H9 (cell line): Measurements from ENCODE around the gene PERCC1. TPM values are rescaled to one million over a fixed set of nuclear protein-coding genes. Genes with fewer than 3 reads are reported as not detected.

Experiments used
- DNase-seq: peaks from one replicate; pipeline ENCODE4 v3.0.0-alpha.2; 2017
- H2AFZ ChIP-seq: one replicate; pipeline ENCODE4 v1.6.1; 2013; ENCODE audit warnings: mild to moderate bottlenecking, low read length, control low read depth, moderate library complexity
- H2AK5ac ChIP-seq: 2 replicates; pipeline ENCODE4 v1.6.1; 2013; ENCODE audit warnings: low read length, control low read depth, mixed read lengths; ENCODE audit not compliant: insufficient read length
- H2BK120ac ChIP-seq: one replicate; pipeline ENCODE4 v1.6.1; 2013; ENCODE audit warnings: low read depth, mild to moderate bottlenecking, low read length, control low read depth, inconsistent platforms; ENCODE audit not compliant: poor library complexity, severe bottlenecking
- H2BK12ac ChIP-seq: 2 replicates; pipeline ENCODE4 v1.6.1; 2013; ENCODE audit warnings: low read length, control low read depth, mixed read lengths, low read depth; ENCODE audit not compliant: insufficient read length
- H2BK15ac ChIP-seq: 2 replicates; pipeline ENCODE4 v1.6.1; 2013; ENCODE audit warnings: low read depth, low read length, control low read depth
- H2BK20ac ChIP-seq: one replicate; pipeline ENCODE4 v1.6.1; 2013; ENCODE audit warnings: low read depth, mild to moderate bottlenecking, low read length, control low read depth, inconsistent platforms; ENCODE audit not compliant: poor library complexity, severe bottlenecking
- H2BK5ac ChIP-seq: 2 replicates; pipeline ENCODE4 v1.6.1; 2013; ENCODE audit warnings: low read length, control low read depth, mixed read lengths; ENCODE audit not compliant: insufficient read length
- H3K14ac ChIP-seq: 2 replicates; pipeline ENCODE4 v1.6.1; 2013; ENCODE audit warnings: low read length, control low read depth; ENCODE audit not compliant: insufficient read depth
- H3K18ac ChIP-seq: 2 replicates; pipeline ENCODE4 v1.6.1; 2013; ENCODE audit warnings: low read depth, mild to moderate bottlenecking, mixed read lengths, low read length, control low read depth; ENCODE audit not compliant: insufficient read length
- H3K23ac ChIP-seq: 2 replicates; pipeline ENCODE4 v1.6.1; 2013; ENCODE audit warnings: low read length, control low read depth, mixed read lengths, low read depth; ENCODE audit not compliant: insufficient read length
- H3K23me2 ChIP-seq: 2 replicates; pipeline ENCODE4 v1.6.1; 2013; ENCODE audit warnings: low read depth, mild to moderate bottlenecking, mixed read lengths, low read length, control low read depth; ENCODE audit not compliant: insufficient read length, poor library complexity, severe bottlenecking
- H3K27ac ChIP-seq: 2 replicates; pipeline ENCODE4 v1.5.1; 2013; ENCODE audit warnings: low read length, control low read depth, mixed read lengths, low read depth; ENCODE audit not compliant: insufficient read length
- H3K27me3 ChIP-seq: 2 replicates; pipeline ENCODE4 v1.6.1; 2013; ENCODE audit warnings: low read length, control low read depth, inconsistent platforms; ENCODE audit not compliant: insufficient read depth
- H3K4ac ChIP-seq: 2 replicates; pipeline ENCODE4 v1.6.1; 2013; ENCODE audit warnings: low read depth, mild to moderate bottlenecking, control low read depth, inconsistent platforms, low read length, moderate library complexity
- H3K4me1 ChIP-seq: 2 replicates; pipeline ENCODE4 v1.6.1; 2013; ENCODE audit warnings: low read length, control low read depth, inconsistent platforms; ENCODE audit not compliant: insufficient read depth
- H3K4me2 ChIP-seq: 2 replicates; pipeline ENCODE4 v1.6.1; 2013; ENCODE audit warnings: low read length, control low read depth, mixed read lengths; ENCODE audit not compliant: insufficient read length, insufficient read depth
- H3K56ac ChIP-seq: 2 replicates; pipeline ENCODE4 v1.6.1; 2013; ENCODE audit warnings: low read depth, mild to moderate bottlenecking, mixed read lengths, low read length, control low read depth; ENCODE audit not compliant: insufficient read length
- H3K79me1 ChIP-seq: 2 replicates; pipeline ENCODE4 v1.6.1; 2013; ENCODE audit warnings: low read depth, mild to moderate bottlenecking, moderate library complexity, low read length, control low read depth, inconsistent platforms; ENCODE audit not compliant: insufficient read depth, poor library complexity, severe bottlenecking
- H3K79me2 ChIP-seq: 2 replicates; pipeline ENCODE4 v1.6.1; 2013; ENCODE audit warnings: low read length, control low read depth, inconsistent platforms; ENCODE audit not compliant: insufficient read depth
- H3K9ac ChIP-seq: 2 replicates; pipeline ENCODE4 v1.6.1; 2013; ENCODE audit warnings: low read length, control low read depth, mixed read lengths; ENCODE audit not compliant: insufficient read length; ENCODE audit errors: extremely low read depth
- H3K9me3 ChIP-seq: one replicate; pipeline ENCODE4 v1.6.1; 2013; ENCODE audit warnings: low read depth, low read length, inconsistent platforms; ENCODE audit not compliant: control insufficient read depth
- H3T11ph ChIP-seq: one replicate; pipeline ENCODE4 v1.6.1; 2013; ENCODE audit warnings: mild to moderate bottlenecking, low read length, control low read depth, inconsistent platforms
- H4K20me1 ChIP-seq: one replicate; pipeline ENCODE4 v1.6.1; 2013; ENCODE audit not compliant: control insufficient read depth, insufficient read length, insufficient read depth
- H4K5ac ChIP-seq: 2 replicates; pipeline ENCODE4 v1.6.1; 2013; ENCODE audit warnings: low read depth, mild to moderate bottlenecking, mixed read lengths, low read length, control low read depth; ENCODE audit not compliant: insufficient read length
- H4K8ac ChIP-seq: replicated peaks from 2 replicates; pipeline ENCODE4 v1.6.1; 2013; ENCODE audit warnings: low read length, control low read depth, mixed read lengths, low read depth; ENCODE audit not compliant: insufficient read length
- H4K91ac ChIP-seq: 2 replicates; pipeline ENCODE4 v1.6.1; 2013; ENCODE audit warnings: low read depth, mild to moderate bottlenecking, moderate library complexity, mixed read lengths, low read length, control low read depth; ENCODE audit not compliant: insufficient read length
- H3K27ac Mint-ChIP-seq, 3 experiments: 2 replicates in 2 of 3; 3 replicates in 1 of 3; pipeline ENCODE4 v1.8.0; 2020 to 2021; ENCODE audit warnings: mixed read lengths in 3 of 3, mild to moderate bottlenecking in 1 of 3, moderate library complexity in 1 of 3
- H3K27me3 Mint-ChIP-seq: 2 replicates; pipeline ENCODE4 v1.8.0; 2021; ENCODE audit warnings: low read depth, mild to moderate bottlenecking, moderate library complexity, mixed read lengths
- H3K36me3 Mint-ChIP-seq, 3 experiments: 2 replicates in 2 of 3; 3 replicates in 1 of 3; pipeline ENCODE4 v1.8.0; 2020 to 2021; ENCODE audit warnings: low read depth in 3 of 3, mixed read lengths in 3 of 3; ENCODE audit not compliant: insufficient read depth in 1 of 3
- H3K4me1 Mint-ChIP-seq, 2 experiments: 2 replicates each; pipeline ENCODE4 v1.8.0; 2020; ENCODE audit warnings: mixed read lengths in 2 of 2
- H3K4me3 Mint-ChIP-seq, 2 experiments: 2 replicates in 1 of 2; 3 replicates in 1 of 2; pipeline ENCODE4 v1.8.0; 2020 to 2021; ENCODE audit warnings: mild to moderate bottlenecking in 2 of 2, mixed read lengths in 2 of 2, moderate library complexity in 1 of 2
- H3K9me3 Mint-ChIP-seq, 2 experiments: 2 replicates in 1 of 2; 3 replicates in 1 of 2; pipeline ENCODE4 v1.8.0; 2020; ENCODE audit warnings: mild to moderate bottlenecking in 2 of 2, mixed read lengths in 2 of 2, moderate library complexity in 1 of 2
- CTCF ChIP-seq: fragments of 200-600 bp; sonication (generic); conservative IDR thresholded peaks from 3 replicates; pipeline ENCODE4 v1.8.0; 2021; ENCODE audit warnings: antibody characterized with exemption, mild to moderate bottlenecking
- WGBS: extraction: QIAGEN DNeasy Blood & Tissue Kit; methylation state at CpG from one replicate; pipeline ENCODE4 v1.1.7; 2013; ENCODE audit warnings: missing lambda C conversion rate, low lambda C conversion rate, mixed read lengths; ENCODE audit not compliant: insufficient read length; ENCODE audit errors: extremely low coverage; 5-methylcytosine and 5-hydroxymethylcytosine counted together
- total RNA-seq: library from RNA; stranded (reverse); gene quantifications from 2 replicates; pipeline ENCODE4 v1.2.1, GENCODE V29; 2021

The PERCC1 gene
- total RNA-seq, 1 experiment from 2014 or later = not detected

GRCh38 chr16:1474796-1475551 lies 44.1 kb downstream of the PERCC1 start, which contains the start of gene CLCN7:
Gene CLCN7, minus strand, starts transcription at chr16:1475028. Its CDS starts 54 bp downstream, at chr16:1474974.
- Histone ChIP-seq H2AFZ (no peak within 1 kb of the TSS), H4K20me1 (no peaks in the 10 kb centered on the region), H3K56ac (no peak within 1 kb of the TSS), H3K79me2 (peaks cover 13% of the 10 kb centered on the region; the same call in 1 of the 2 replicates), H3T11ph (no peak within 1 kb of the TSS), H3K4me2 (peak within 1 kb of the TSS; percentile 99), H4K5ac (no peak within 1 kb of the TSS), H2BK20ac (no peak within 1 kb of the TSS), H2BK12ac (no peak within 1 kb of the TSS), H3K4ac (no peak within 1 kb of the TSS), H2AK5ac (no peak within 1 kb of the TSS), H3K23ac (no peak within 1 kb of the TSS), H2BK15ac (no peak within 1 kb of the TSS), H2BK5ac (no peak within 1 kb of the TSS), H3K14ac (peak within 1 kb of the TSS; percentile 79), H3K27ac (no peak within 1 kb of the TSS), H3K23me2 (peaks cover 11% of the 10 kb centered on the region), H3K27me3 (no peaks in the 10 kb centered on the region), H2BK120ac (no peak within 1 kb of the TSS), H3K4me1 (peaks cover 4% of the 10 kb centered on the region), H4K91ac (no peak within 1 kb of the TSS), H3K79me1 (peaks cover 10% of the 10 kb centered on the region), H3K9me3 (peaks cover 8% of the 10 kb centered on the region), H3K18ac (peak within 1 kb of the TSS; percentile 12), H4K8ac (no peak within 1 kb of the TSS), H3K9ac (peak within 1 kb of the TSS; percentile 68)
- Mint-ChIP-seq H3K36me3 (peaks cover 0 to 2% (median 0%) of the 10 kb centered on the region in 3 experiments; a peak in 3 of 7 replicates), H3K27ac (no peak within 1 kb of the TSS; a peak in 2 of 7 replicates), H3K4me3 (peak within 1 kb of the TSS; percentile 75 to 84), H3K9me3 (peaks cover 19 to 30% of the 10 kb centered on the region in 2 experiments), H3K27me3 (peaks cover 30% of the 10 kb centered on the region), H3K4me1 (peaks cover 12 to 15% of the 10 kb centered on the region in 2 experiments)
- peak; percentile 87 for DNase-seq
- WGBS = no CpG with 5 or more reads among the region's 99 CpGs
- TF ChIP-seq CTCF = no peak
